HEK293T (cell line): ENCODE data around the gene ITGAE.

Experiments
- CTCF ChIA-PET: fragments of 350-600 bp; formaldehyde crosslinking; extraction: SDS; loops from one replicate; lab custom pipeline; 2021; ENCODE audit warnings: antibody characterized with exemption, inconsistent platforms; lab: Yijun Ruan, JAX
- POLR2A ChIA-PET: fragments of 350-600 bp; formaldehyde crosslinking; extraction: SDS; loops from one replicate; lab custom pipeline; 2020; ENCODE audit warnings: antibody characterized with exemption, inconsistent platforms; lab: Yijun Ruan, JAX
- DNase-seq: peaks from one replicate; pipeline ENCODE4 v3.0.0; 2012; ENCODE audit warnings: mixed read lengths; ENCODE audit errors: extremely low spot score
- ARNT ChIP-seq: fragments of 450-650 bp; IDR thresholded peaks from 2 replicates; pipeline ENCODE4 v1.6.1; 2017; ENCODE audit warnings: mild to moderate bottlenecking
- BHLHE40 ChIP-seq: fragments of 450-650 bp; IDR thresholded peaks from 2 replicates; pipeline ENCODE4 v1.6.1; 2016; ENCODE audit warnings: mild to moderate bottlenecking, moderate library complexity, borderline replicate concordance
- CTBP1 ChIP-seq: fragments of 450-650 bp; IDR thresholded peaks from 2 replicates; pipeline ENCODE4 v1.6.1; 2016; ENCODE audit warnings: borderline replicate concordance
- ELF4 ChIP-seq: fragments of 450-650 bp; IDR thresholded peaks from 2 replicates; pipeline ENCODE4 v1.6.1; 2017; ENCODE audit warnings: antibody characterized with exemption
- FOXA1 ChIP-seq: fragments of 450-650 bp; IDR thresholded peaks from 2 replicates; pipeline ENCODE4 v1.6.1; 2016; ENCODE audit warnings: mild to moderate bottlenecking
- FOXK2 ChIP-seq: fragments of 450-650 bp; IDR thresholded peaks from 2 replicates; pipeline ENCODE4 v1.6.1; 2016; ENCODE audit warnings: mild to moderate bottlenecking
- FOXM1 ChIP-seq: fragments of 450-650 bp; IDR thresholded peaks from 2 replicates; pipeline ENCODE4 v1.6.1; 2017; ENCODE audit warnings: mild to moderate bottlenecking, borderline replicate concordance
- HDGF ChIP-seq: fragments of 450-650 bp; IDR thresholded peaks from 2 replicates; pipeline ENCODE4 v1.6.1; 2017; ENCODE audit warnings: antibody characterized with exemption, borderline replicate concordance
- L3MBTL2 ChIP-seq: fragments of 450-650 bp; conservative IDR thresholded peaks from 2 replicates; pipeline ENCODE4 v1.6.1; 2016; ENCODE audit warnings: mild to moderate bottlenecking
- LEF1 ChIP-seq: fragments of 450-650 bp; IDR thresholded peaks from 2 replicates; pipeline ENCODE4 v1.6.1; 2017; ENCODE audit warnings: mild to moderate bottlenecking, borderline replicate concordance
- NFRKB ChIP-seq: fragments of 450-650 bp; IDR thresholded peaks from 2 replicates; pipeline ENCODE4 v1.6.1; 2016; ENCODE audit warnings: mild to moderate bottlenecking, moderate library complexity
- PKNOX1 ChIP-seq: fragments of 450-650 bp; IDR thresholded peaks from 2 replicates; pipeline ENCODE4 v1.6.1; 2016
- SP1 ChIP-seq: fragments of 450-650 bp; IDR thresholded peaks from 2 replicates; pipeline ENCODE4 v1.6.1; 2017
- SUZ12 ChIP-seq: fragments of 450-650 bp; IDR thresholded peaks from 2 replicates; pipeline ENCODE4 v1.6.1; 2016; ENCODE audit warnings: mild to moderate bottlenecking
- TARDBP ChIP-seq: fragments of 450-650 bp; IDR thresholded peaks from 2 replicates; pipeline ENCODE4 v1.6.1; 2016
- ZNF384 ChIP-seq: fragments of 450-650 bp; IDR thresholded peaks from 2 replicates; pipeline ENCODE4 v1.6.1; 2016

The ITGAE gene

GRCh38 chr17:3812771-3813170, 11.8 kb upstream of the ITGAE start:
- no peak for TF ChIP-seq TARDBP
- TF ChIP-seq CTBP1 = no peak
- TF ChIP-seq SUZ12 = no peak
- TF ChIP-seq PKNOX1 = no peak
- no peak for TF ChIP-seq ARNT
- no peak for TF ChIP-seq L3MBTL2
- no peak for TF ChIP-seq BHLHE40
- TF ChIP-seq SP1 = no peak
- no peak for TF ChIP-seq NFRKB
- no peak for TF ChIP-seq ZNF384
- no peak for TF ChIP-seq FOXM1
- no peak for TF ChIP-seq FOXA1
- TF ChIP-seq ELF4 = no peak
- TF ChIP-seq HDGF = no peak
- TF ChIP-seq FOXK2 = no peak
- POLR2A ChIA-PET = no interaction called here
- CTCF ChIA-PET = interaction anchor here (0.6 kb wide), 1 partner anchor 613 kb away, joined by 3 read pairs; no protein-coding TSS in a partner anchor
- DNase-seq = no peak

GRCh38 chr17:3812284-3812683, 11.3 kb upstream of the ITGAE start:
- TF ChIP-seq LEF1 (no peak), FOXM1 (no peak), SUZ12 (no peak), FOXA1 (no peak), TARDBP (no peak)
- DNase-seq = no peak
- ChIA-PET CTCF (interaction anchor here (0.6 kb wide), 1 partner anchor 613 kb away, joined by 3 read pairs; no protein-coding TSS in a partner anchor), POLR2A (no interaction called here)

DNA sequence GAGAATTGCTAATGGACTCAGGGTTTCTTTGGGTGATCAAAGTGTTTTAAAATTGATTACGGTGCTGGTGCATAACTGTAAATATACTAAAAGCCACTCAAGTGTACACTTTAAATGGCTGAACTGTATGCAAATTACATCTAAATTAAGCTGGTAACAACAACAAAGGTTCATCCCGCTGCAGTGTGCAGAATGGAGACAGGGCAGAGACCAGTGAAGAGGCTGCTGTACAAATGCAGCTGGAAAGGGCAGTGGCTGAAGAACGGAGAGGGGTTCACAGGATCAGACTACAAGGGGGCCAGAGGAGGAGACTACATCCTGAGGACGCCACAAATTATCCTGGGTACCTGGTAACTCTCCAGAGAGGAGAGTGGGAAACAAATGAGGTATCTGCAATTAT, 9.0 kb upstream of the ITGAE start:
- TF ChIP-seq CTBP1 = no peak
- no peak for TF ChIP-seq L3MBTL2
- TF ChIP-seq ARNT = no peak
- TF ChIP-seq PKNOX1 = no peak
- no peak for TF ChIP-seq HDGF
- no peak for TF ChIP-seq LEF1
- no peak for TF ChIP-seq SUZ12
- no peak for TF ChIP-seq FOXK2
- TF ChIP-seq TARDBP = no peak
- TF ChIP-seq NFRKB = no peak
- no peak for TF ChIP-seq ELF4
- TF ChIP-seq SP1 = no peak
- ChIA-PET CTCF (no interaction called here), POLR2A (no interaction called here)
- DNase-seq = no peak

DNA sequence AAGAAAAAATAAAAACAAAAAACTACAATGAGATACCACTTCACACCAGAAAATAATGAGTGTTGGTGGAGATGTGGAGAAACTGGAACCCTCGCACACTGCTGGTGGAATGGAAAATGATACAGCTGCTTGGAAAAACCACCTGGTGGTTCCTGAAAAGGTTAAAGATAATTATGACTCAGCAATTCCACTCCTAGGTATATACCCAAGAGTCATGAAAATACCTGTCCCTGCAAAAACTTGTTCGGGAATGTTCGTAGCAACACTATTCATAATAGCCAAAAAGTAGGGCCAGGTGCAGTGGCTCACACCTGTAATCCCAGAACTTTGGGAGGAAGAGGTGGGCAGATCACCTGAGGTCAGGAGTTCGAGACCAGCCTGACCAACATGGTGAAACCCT, 8.1 kb upstream of the ITGAE start:
- TF ChIP-seq SP1 = no peak
- no peak for TF ChIP-seq HDGF
- TF ChIP-seq FOXA1 = no peak
- no peak for TF ChIP-seq BHLHE40
- no peak for TF ChIP-seq TARDBP
- TF ChIP-seq FOXM1 = no peak
- TF ChIP-seq NFRKB = no peak
- no peak for TF ChIP-seq CTBP1
- TF ChIP-seq ARNT = no peak
- no peak for TF ChIP-seq L3MBTL2
- no peak for TF ChIP-seq FOXK2
- no peak for TF ChIP-seq PKNOX1
- POLR2A ChIA-PET = no interaction called here
- CTCF ChIA-PET = interaction anchor here (0.7 kb wide), 1 partner anchor 43 kb away, joined by 3 read pairs; no protein-coding TSS in a partner anchor
- DNase-seq = no peak

DNA sequence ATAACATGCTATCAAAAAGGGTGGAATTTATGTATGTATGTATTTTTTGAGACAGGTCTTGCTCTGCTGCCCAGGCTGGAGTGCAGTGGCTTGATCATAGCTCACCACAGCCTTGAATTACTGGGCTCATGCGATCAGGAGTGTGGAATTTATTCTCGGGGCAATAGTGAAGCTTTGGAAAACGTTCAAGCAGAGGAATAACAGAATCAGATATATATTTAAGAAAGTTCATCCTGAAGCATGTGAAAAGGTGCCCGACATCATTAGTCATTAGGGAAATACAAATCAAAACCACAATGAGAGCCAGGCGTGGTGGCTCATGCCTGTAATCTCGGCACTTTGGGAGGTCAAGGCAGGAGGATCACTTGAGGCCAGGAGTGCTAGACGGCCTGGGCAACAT, 7.7 kb upstream of the ITGAE start:
- CTCF ChIA-PET = interaction anchor here (0.7 kb wide), 1 partner anchor 42 kb away, joined by 3 read pairs; no protein-coding TSS in a partner anchor
- DNase-seq = no peak

More for the DNA sequence above, 7.7 kb upstream of the ITGAE start:
- TF ChIP-seq FOXK2 (no peak), TARDBP (no peak), PKNOX1 (no peak), L3MBTL2 (no peak), ARNT (no peak), HDGF (no peak), NFRKB (no peak), FOXM1 (no peak), SP1 (no peak), FOXA1 (no peak), LEF1 (no peak), ELF4 (no peak), BHLHE40 (no peak), ZNF384 (no peak), SUZ12 (no peak), CTBP1 (no peak)
- POLR2A ChIA-PET = no interaction called here
